GM18519 (cell line): ENCODE data around the gene HAUS7.

Experiments
- ATAC-seq: cut with Tn5 transposase; IDR thresholded peaks from one replicate; pipeline ENCODE4 v1.9.1; 2021; ENCODE audit warnings: mild to moderate bottlenecking, moderate library complexity; ENCODE audit not compliant: unreplicated experiment, low FRiP score

The HAUS7 gene

DNA sequence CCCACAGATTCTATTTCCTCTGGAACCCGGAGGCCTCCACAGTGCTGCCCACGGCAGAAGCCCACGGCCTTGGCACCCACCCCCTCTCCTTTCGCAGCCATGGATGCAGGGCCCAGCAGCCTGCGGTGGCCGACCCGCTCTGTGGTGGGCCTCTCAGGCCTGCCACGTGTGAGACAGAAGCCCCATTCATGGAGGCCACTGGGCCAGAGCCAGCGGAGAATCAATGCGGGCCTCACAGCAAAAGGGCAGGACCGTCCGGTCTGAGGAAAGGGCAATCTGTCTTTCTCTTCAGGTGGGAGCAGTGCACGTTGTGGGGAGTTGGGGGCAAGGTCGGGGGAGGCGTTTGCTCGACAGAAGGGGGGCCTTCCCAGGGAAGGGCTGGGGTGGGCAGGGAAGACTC, 8.4 kb upstream of the HAUS7 start:
- no peak for ATAC-seq

- no peak for ATAC-seq
Observed at GRCh38 chrX:153477901-153478300, 7.5 kb upstream of the HAUS7 start.

- ATAC-seq, result no peak
Observed at GRCh38 chrX:153477364-153477857, 7.0 kb upstream of the HAUS7 start.

DNA sequence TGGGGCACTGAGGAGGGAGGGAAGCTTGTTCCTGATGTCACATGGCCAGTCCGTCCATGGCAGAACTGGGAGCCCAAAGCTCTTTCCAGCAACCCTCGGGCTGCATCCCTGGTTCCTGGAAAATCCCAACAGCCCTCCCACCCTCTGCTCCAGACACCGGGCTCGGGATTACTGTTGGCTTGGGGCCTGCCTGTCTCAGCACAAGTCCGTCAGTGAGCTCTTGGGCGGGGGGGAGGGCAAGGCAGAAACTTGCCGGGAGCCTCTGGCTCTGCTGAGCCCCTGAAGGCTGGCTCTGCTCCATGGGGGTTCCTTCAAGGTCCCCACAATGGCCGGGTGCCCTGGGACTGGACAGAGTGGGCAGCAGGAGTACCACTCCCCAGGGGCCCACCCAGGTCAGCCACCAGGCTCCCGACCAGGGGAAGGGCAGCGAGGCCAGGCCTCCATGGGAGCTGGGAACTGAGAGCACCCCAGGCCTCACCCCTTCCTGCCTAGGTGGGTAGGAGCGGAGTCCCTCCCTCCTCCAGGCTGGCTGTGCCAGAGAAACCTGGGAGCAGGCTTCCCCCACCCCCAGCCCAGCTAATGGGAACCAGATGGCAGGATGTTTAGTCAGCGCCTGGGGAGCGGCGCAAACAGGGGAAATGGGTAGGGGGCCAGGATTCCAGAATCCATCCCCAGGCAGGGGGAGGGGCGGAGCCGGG, 6.4 kb upstream of the HAUS7 start:
- ATAC-seq, result no peak

- no peak for ATAC-seq
Observed at GRCh38 chrX:153475751-153476281, 5.4 kb upstream of the HAUS7 start.

DNA sequence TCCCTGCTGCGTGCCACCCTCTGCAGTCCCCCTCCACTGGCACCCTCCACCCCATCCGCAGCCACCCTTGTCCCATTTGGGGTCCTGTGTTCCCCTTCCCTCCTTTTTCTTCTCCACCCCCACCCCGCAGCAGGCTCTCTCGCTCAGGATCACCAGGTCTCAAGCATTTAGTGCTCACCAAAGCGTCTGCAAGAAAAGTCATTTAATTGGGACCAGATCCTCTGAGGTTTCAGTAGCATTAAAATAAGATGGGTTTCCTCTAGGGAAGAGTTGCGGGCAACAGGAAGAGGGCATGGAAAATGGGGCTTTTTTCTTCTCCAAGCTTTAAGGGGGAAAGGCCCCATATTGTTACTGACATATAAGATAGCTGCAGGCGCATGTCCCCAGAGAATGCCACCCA, 4.9 kb upstream of the HAUS7 start:
- ATAC-seq, result no peak

DNA sequence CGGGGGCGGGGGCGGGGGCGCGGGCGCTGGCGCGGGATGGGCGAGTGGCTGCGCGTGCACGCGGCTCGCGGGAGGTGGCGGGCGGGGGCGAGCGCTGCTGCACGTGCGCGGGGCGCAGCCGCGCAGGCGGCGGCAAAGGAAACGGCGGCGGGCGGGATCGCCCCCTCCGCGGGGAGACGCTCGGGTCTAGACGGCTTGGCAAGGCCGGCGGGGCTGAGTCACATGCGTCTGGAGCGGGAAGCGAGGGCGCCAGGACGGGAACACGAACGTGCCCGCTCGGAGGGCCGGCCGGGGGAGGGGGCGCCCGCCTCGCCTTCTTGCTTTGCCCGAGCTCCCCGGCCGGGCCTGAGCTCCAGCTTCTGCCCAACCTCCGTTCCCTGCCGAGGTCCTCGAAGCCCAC, 4.3 kb upstream of the HAUS7 start:
- no peak for ATAC-seq

- ATAC-seq, result no peak
Observed at GRCh38 chrX:153474266-153474665, 3.9 kb upstream of the HAUS7 start.

GRCh38 chrX:153473126-153473525, 2.8 kb upstream of the HAUS7 start:
- ATAC-seq, result no peak

DNA sequence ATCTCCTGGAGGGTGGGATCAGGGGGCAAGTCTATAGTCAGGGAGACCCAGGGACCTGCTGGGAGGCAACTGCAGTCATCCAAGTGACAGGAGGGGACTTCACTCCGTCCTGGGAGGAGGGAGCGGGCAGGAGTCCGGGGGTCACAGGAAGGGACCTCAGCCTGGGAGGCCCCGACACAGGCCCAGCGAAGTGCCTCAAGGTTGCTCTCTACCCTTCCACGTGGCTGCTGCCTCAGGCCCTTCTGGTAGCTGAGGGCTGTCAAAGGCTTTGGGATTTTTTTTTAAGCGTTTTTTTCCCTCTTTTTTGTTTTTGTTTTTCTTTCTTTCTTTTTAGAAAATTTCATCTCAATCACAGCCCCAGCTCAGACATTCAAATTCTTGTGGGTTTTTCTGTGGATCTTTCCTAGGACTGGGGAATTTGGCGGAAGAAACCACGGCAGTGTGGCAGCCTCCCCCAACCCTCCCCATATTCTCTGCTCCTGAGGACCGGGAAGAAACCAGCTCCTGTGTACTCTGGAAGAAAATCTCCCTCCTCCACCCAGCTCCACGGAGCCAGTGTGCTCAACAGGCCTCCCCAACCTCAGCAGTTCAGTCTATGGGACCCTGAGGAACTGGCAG, 1.4 kb upstream of the HAUS7 start:
- no peak for ATAC-seq

- ATAC-seq, result peak; percentile 23
Observed at GRCh38 chrX:153469811-153470410, 465 bp downstream of the HAUS7 start.

DNA sequence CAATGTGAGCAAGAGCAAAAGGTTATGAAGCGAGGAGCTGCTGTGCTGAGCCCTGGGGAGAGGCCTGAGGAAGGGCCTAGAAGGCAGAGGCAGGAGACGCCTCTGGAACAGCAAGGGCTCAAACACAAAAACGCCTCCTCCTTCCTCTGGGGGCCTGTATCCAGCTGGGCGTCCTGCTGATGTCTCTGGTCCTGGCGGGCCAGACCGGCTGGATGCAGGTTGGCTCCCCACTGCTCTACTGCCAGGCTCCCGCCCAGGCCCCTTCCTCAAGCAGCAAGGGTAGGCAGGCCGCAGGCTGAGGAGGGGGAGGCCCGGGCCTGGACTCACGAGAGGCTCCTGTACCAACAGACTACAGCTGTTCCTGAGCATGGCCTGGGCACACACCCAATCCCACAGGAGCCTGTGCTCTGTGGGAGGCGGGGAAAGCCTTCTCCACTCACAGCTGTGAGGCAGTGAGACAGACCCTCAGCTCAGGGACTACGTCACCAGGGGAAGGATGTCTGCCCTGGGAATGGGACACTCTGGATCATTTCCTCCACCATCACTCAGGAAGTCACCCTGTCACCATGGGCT, 2.3 kb downstream of the HAUS7 start:
- no peak for ATAC-seq

GRCh38 chrX:153465691-153466380, 4.5 kb downstream of the HAUS7 start:
- ATAC-seq, result no peak

GRCh38 chrX:153464116-153464515, 6.3 kb downstream of the HAUS7 start:
- no peak for ATAC-seq

DNA sequence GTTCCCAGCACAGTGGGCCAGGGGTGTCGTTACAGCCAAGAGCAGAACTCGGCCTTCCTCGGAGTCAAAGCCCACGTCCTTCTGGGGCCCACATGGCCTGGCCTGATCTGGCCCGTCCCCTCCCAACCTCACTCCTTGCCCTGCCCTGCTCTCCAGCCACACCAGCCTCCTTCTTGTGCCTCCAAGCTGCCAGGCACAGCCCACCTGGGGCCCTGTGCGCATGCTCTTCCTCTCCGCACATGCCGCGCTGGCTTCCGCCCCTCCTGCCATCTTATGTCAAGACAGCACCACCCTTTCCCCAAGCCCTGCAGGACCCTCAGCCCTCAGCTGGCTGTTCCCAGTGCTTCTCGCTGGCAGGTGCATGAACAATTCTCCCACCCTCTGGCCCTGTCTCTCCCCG, 6.8 kb downstream of the HAUS7 start:
- no peak for ATAC-seq

DNA sequence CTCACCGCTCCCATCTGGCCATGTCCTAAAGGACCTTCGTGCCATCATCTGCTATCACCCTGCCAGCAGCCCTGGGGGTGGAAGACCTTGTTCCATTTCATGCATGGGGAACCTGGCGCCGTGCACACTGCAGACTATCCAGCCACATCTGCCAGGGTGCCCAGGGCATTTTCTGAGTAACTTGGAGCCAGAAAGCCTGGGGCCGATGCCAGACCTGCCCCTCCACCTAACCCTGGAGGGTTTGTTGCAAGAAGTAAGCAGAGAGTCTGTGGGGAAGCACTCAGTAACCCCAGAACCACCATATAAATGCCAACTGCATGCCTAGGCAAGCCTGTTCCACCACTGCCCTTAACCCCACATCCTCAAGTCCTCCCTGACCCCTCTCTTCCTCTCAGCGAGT, 7.3 kb downstream of the HAUS7 start:
- no peak for ATAC-seq

- ATAC-seq, result no peak
Observed at GRCh38 chrX:153462291-153462690, 8.1 kb downstream of the HAUS7 start.

DNA sequence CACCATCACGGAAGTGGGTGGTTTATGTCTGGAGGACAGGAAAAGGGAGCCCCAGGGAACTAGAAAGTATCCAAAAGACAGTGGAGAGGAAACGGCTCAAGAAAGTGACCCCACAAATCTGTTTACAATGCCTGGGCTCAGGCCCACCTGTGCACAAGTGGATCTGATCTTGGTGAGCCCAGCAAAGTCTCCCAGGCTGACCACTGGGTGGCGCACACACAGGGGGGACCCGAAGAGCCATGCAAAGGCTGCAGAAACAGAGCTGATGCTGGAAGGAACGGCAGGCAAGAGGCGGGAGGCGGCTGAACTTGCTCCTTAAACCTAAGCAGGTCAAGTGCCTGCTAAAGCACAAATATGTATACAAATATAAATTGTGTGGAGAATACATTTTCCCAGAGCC, 9.6 kb downstream of the HAUS7 start:
- ATAC-seq, result no peak

DNA sequence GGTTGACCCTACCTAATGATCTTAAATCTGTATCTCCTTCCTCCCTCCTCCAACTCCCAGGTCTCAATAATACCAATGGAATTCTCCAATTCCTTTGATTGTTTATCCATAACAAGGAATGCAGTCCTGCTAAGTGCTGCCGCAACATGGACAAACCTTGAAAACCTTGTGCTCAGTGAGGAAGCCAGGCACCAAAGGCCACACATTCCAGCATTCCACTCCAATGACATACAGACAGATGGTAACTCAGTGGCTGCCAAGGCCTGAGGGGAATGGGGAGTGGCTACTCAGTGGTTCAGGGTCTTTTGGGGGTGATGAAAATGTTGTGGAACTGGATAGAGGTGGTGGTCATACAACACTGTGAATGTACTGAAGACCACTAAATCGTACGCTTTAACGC, 10.4 kb downstream of the HAUS7 start:
- ATAC-seq, result no peak

DNA sequence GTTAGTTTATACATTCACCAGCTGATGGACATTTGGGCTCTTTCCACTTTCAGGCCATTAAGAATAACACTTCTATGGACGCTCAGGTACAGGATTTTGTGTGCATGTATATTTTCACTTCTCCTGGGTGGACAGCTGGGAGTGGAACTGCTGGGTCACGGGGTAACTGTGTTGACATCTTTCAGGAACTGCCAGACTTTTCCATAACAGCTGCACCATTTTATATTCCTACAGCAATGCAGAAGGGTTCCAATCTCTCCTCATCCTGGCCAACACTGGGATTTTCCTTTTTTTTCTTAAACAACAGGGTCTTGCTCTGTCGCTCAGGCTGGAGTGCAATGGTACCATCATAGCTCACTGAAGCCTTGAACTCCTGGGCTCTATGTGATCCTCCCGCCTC, 11.9 kb downstream of the HAUS7 start:
- ATAC-seq, result no peak
